ENCODE data around the gene COL28A1.

COL28A1 gene

DNA sequence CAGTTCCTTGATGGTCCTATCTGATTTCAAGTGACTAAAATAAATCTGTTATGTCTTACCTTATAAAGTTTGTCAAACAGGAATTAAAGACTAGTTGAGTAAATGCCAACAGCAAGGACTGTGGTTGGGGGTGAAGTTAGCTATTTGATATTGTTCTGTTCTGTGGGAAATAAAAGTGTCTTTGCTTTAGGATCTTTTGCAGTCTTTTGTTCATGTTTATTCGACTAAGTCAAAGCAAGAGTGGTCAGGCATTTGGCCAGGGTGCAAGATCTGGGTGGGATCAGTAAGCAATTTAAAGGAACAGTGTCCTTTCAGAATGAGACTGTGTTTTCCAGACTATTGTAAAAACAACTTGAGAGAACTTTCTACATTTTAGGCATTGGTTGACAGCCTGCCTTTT is at the start of gene COL28A1:
TSS of gene COL28A1 (minus strand) at position 183 of the 400 bp plus-strand sequence. CDS start 2,998 bp downstream, outside the sequence.
- DNase-seq (ENCODE audit: low spot score), result no peak

DNA sequence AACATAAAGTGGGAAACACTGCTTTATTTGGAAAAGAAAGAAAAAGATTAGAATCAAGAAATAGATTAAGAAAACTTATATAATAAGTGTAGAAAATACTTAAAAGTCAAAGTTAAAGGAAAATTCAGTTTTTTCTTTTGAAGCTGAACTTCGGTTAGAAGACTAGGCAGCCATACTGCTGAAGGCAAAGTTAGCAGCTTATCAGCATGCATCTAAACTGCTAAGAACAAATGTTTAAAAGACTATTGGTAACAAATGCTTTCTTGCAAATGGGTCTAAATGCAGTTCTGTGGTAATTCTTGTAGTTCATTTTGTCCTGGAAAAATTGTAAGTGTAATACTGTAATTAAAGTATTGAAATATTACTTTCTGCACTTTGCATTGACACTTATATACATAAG is 49.0 kb upstream of the COL28A1 start:
- no peak for DNase-seq (ENCODE audit: low spot score)

DNA sequence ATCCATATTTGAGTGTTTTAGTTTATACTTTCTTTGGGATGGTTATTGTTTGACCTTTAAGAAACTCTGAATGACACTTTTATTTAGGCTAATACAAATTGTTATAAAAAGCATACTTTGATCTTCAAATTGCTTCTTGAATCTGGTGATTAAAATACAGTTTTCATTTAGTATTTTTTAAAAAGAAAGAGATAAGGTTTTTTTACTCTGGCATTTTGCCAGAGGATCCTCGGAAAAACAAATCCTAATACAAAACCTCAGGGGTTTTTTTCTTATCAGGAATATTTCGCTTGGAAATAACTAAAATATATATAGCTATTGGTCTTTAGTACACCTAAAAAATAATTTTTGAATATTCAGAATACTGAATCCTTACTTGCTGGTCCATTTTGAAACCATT is 48.1 kb upstream of the COL28A1 start:
- no peak for DNase-seq (ENCODE audit: low spot score)

DNA sequence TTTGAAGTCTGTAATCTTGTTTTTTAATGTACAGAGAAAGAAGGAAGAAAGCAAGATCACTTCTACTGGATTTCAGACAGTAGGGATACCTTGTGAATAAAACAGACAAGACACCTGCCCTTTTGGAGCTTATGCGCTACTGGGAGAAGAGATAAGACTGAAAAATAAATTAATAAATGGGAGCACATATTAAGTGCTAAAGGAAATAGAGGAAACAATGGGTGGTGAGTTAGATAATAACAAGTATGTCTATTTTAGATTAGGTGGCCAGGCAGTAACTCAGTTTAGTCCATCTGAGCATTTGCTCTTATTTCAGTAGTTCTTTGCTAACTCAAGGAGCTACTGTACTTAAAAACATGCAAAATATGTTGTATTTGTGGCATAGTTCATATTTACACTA is 46.9 kb upstream of the COL28A1 start:
- DNase-seq (ENCODE audit: low spot score), result no peak

DNA sequence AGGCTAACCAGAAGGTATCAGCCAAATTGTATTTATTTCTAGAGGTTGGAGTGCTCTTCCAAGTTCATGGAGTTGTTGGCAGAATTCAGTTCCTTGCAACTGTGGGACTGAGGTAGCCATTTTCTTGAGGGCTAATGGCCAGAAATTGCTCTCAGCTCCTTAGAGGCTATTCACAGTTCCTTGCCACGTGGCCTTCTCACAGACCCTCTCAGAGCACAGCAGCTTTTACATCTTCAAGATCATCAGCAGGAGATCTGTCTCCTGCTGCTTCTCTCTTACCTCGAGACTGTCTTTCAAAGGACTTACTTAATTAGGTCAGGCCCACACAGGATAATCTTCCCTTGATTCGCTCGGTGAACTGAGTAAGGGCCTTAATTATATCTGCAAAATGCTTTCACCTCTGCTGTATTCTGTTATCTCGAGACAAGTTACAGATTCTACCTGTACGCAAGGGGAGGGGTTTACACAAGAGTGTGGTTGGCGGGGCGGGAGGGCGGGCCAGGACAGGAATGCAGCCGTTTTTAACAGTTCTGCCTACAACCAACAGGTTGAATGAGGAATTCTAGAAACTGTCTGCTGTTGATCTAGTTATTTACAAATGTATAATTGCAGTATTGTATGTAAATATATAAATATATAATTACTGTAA is 46.0 kb upstream of the COL28A1 start:
- no peak for DNase-seq (ENCODE audit: low spot score)

DNA sequence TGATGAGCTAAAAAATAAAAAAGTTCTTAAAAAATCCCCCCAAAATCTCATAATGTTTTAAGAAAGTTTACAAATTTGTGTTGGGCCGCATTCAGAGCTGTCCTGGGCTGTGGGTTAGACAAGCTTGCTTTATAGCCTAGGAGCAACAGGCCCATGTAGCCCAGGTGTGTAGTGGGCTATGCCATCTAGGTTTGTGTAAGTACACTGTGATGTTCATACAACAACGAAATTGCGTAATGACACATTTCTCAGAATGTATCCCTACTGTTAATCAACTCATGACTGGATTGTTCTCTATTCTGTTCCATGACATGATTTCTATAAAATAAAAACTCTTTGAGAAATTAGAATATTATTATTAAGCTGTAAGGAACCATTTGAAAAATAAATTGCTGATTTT is 44.0 kb upstream of the COL28A1 start:
- DNase-seq (ENCODE audit: low spot score), result no peak

DNA sequence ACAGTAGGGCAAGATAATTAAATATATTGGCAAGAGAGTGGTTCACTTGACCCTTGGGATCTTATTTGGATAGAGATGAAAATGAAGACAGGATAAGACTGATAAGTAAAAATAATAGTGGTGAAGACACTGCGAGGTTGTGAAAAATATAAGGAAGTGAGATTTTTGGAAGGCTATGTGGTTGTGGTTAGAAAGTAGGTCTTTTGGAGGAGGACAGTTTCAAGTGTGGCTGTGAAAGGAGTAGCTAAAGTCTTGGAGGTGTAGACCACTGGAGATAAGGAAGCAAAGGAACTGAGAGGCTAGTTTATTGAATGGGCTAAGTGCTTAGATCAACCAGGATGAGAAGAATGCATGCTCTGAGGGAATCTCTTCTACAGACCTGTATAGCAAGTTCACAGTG is 42.2 kb upstream of the COL28A1 start:
- no peak for DNase-seq (ENCODE audit: low spot score)

DNA sequence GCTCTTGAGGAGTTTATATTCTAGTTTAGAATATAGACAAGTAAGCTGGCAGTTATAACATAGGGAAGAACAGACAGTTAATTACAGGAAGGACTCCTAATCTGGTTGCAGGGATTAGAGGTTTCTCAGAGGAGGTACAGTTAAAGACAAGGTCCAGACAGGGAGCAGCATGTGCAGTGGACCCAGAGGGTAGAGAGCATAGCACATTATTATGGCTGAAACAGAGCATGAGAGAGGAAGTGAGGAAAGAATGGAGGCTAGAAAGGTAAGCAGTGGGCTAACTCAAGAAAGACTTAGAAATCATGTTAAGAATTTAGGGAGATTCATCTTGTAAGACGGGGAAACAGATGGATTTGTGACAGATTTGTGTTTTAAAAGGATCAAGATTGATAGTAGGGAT is 40.7 kb upstream of the COL28A1 start:
- no peak for DNase-seq (ENCODE audit: low spot score)

DNA sequence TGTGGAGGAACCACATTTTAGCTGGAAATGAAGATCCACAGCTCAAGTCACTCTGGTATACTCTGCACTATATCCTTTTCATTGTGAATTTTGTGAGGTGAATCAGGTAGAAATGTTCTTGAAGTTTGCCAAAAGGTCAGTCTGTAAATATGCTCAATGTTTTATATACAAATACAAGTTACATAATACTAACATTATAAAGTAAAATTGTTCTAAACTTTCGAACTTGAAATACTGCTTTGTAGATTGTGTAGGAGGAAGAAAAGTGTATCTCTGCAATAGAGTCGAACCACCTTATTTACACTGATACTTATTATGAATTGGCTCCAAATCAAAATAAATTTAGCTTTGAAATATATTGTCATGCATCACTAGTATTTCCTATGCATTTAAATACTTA is 38.0 kb upstream of the COL28A1 start:
- no peak for DNase-seq (ENCODE audit: low spot score)

DNA sequence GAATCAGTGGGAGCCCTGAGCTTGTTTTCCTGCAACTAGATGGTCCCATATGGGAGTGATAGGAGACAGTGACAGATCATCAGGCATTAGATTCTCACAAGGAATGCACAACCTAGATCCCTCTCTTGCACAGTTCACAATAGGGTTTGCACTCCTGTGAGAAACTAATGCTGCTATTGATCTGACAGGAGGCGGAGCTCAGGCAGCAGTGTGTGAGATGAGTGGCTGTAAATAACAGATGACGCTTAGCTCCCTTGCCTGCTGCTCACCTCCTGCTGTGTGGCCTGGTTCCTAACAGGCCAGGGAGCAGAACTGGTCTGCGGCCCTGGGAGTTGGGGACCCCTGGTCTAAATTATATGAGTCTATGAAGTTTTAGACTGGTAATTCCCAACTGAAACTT is 34.9 kb upstream of the COL28A1 start:
- DNase-seq (ENCODE audit: low spot score), result no peak

DNA sequence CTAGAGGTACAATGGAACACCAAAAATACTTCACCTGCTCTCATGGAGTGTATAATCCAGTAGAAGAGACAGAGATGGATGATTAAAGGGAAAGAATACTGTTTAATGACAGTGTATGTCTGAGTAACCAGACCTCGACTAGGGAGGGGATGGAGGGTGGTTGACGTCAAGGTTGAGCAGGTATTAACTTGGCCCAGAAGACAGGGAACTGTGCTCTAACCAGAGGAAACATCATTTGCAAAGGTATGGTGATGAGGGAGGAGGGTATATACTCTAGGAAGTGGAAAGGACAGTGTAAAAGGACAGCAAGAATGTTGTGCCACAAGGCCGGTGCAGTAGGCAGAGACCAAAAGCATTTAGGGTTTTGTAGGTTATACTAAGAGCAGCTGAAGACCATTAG is 33.9 kb upstream of the COL28A1 start:
- no peak for DNase-seq (ENCODE audit: low spot score)

DNA sequence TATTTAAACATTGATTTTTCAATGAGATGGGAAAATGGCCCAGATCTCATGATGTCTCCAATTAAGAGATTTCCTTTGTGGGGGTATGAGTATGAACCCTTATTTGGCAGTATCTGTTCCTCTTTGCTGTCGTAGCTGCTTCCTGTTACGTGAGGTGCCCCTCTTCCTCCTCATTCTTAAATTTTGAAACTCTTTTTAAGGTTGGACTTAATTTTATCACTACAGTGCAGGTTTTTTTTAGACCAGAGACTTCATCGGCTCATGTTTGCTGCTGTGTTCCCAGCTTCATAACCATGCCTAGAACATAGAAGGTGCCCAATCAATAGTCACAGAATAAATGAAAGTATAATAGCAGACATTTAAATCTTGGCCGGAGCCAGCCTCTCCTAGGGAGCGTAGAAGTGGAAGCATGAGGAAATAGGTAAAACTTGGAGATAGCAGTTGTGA is 33.4 kb upstream of the COL28A1 start:
- DNase-seq (ENCODE audit: low spot score), result no peak

DNA sequence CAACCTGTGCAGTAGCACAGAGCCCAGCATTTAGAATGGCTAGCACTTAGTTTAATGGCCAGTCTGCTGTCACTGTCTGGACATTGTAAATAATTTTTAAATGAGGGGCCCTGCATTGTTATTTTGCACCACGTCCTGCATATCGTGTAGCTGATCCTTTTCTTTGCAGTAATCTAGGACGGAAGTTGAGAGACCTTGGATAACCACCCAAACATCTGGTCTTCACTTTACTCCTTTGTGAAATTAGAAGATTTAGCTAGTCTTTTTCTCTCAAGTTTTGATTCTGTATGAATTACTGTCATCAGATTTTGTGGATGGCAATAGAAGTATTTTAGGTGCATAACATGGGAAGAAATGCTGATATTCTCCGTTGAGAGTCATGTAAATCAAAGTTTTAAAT is 32.9 kb upstream of the COL28A1 start:
- no peak for DNase-seq (ENCODE audit: low spot score)

DNA sequence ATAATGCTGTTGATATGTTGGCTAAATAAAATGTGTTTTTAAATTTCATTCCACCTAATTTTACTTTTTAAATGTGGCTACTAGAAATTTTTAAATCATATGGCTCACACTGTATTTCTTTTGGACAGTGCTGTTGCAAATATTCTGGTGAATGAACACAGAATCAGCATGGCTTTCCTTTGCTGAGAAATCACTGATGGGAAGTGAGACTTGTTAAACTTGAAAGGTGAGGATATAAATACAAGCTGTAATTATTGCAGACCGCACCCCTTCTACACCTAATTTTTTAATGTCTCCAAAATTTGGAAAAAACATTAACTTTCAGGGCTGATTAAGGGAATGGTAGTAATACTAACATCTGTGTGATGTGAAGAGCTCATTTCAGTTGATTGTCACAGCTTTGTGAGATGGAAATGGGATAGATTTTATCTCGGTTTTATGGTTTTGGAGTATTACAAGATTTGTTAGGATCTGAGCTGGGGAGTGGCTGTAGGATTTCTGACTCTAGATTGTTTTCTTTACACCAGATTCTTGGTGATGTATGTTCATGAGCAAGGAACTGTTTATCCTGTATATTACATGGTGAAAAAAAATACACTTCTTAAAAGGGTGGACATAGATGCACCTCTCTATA is 32.3 kb upstream of the COL28A1 start:
- no peak for DNase-seq (ENCODE audit: low spot score)

DNA sequence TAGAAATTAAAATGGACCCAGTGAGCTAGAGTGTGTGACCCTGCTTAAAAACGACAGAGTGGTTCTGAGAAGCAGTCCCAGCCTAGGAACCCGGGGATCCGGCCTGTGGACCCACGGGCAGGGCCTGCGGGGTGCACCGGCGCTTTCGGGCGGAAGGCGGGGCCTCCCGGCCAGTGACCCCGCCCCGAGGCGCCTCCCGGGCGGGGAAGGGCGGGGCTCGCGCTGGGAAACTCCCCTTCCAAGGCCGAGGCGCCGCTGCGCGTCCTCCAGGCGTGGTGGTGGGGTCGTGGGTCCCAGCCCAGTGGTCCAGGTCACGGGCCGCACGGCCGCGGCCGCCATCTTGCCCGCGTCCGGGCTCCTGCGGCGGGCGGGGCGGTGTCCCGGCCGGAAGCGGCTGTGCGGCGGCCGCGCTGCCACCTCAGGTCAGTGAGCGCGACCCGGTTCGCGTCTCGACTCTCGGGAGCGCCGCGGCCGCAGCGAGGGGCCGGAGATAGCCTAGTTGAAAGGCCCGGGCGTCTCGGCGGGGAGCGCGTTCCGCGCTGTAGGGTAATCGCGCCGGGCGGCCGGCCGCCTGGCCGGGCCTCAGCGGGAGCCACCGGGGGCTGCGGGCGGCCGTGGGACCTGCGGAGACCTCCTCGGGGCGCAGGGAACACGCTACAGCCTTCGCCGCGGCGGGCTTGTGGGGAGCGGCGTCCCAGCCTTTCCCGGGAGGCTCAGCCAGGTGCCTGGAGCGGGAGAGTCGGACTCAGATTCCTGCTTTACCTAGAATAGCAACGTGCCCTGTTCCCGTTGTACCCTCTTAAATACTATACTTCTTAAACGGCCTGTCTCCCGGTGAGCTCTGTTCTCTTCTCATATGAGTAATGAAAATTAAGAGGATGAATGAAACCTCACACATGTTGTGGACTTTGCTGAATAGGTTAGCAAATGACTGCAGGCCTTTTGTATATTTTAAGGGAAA is 31.3 kb upstream of the COL28A1 start, which contains the start of gene MIOS:
TSS of gene MIOS (plus strand) at position 234 of the 961 bp plus-strand sequence. CDS start 5,592 bp downstream, outside the sequence.
- peak; percentile 85 for DNase-seq (ENCODE audit: low spot score)

DNA sequence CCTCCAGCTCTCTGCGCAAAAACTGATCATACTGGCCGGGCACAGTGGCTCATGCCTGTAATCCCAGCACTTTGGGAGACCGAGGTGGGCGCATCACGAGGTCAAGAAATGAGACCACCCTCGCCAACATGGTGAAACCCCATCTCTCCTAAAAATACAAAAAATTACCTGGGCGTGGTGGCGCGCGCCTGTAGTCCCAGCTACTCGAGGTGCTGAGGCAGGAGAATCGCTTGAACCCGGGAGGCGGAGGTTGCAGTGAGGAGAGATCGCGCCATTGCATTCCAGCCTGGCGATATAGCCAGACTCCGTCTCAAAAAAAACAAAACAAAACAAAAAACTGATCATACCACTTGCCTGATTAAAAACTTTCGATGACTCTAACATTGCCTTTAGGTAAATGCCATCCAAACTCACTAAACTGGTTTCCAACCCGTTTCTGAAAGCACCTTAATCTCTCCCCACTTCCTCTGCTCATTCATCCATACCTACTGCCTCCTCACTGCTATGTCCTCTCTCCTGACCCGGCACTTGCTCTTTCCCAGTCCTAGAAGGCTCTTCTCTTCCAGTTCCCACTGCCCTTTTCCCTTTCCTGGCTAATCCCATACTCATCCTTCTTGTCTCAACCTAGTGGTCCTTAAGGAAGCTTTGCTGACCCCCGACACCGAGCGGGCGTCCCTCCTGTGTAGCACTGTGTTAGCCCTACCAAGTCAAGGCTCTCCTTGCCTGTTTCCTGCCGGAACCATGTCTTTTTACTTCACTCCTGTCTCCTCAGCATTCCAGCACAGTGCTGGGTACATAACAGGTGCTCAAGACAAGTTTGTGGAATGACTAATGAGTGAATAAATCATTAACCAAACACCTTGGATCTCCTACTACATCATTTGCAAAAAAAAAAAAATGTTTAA is 30.3 kb upstream of the COL28A1 start:
- DNase-seq (ENCODE audit: low spot score), result no peak

DNA sequence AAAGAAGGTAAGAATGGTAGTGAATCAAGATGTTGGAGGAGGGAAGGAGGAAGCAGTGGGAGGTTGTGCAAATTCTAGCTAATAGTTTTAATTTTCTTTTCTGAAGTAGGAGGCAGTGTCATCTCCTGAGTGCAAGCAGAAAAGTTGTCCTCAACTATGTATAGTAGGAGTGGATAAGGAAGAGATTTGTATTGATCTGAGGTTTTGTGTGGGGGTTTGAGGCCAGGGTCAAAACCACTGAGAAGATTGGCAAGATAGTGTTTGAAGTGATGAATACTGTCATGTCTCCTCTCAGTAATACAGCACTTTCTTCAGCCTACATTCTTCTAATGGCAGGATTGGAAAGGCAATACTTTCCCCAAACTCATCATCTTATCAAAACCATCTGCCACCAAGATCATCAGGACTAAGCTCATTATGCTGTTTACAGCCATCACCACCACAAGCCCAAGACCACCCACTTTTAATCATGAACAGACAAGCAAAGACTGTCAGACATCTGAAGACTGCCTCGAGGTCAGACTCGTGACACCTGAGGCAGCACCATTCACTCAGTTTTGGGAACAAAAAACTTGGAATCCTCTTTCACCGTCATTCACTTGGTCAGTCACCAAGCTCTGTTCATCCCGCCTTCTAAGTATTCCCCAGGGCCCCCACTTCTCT is 29.5 kb upstream of the COL28A1 start:
- no peak for DNase-seq (ENCODE audit: low spot score)

DNA sequence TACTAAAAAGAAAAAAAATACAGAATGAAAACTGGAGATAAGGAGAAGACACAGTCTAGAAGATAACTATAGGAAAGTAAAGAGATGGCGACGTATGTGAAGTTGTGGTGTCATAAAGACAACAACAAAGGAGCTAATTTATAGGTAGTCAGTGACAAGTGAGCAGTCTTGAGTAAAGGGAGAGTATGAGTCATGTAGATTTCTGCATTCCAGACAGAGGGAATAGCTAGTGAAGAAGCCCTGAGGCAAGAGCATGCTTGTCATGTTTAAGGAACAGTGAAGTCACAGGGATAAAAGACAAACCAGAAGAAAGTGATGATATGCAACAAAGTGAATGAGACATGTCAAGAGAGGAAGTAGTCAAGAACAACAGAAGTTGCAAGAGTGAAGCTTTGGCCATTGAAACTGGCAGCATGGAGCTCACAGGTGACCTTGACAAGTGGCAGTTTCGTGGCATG is 28.7 kb upstream of the COL28A1 start:
- DNase-seq (ENCODE audit: low spot score), result no peak

DNA sequence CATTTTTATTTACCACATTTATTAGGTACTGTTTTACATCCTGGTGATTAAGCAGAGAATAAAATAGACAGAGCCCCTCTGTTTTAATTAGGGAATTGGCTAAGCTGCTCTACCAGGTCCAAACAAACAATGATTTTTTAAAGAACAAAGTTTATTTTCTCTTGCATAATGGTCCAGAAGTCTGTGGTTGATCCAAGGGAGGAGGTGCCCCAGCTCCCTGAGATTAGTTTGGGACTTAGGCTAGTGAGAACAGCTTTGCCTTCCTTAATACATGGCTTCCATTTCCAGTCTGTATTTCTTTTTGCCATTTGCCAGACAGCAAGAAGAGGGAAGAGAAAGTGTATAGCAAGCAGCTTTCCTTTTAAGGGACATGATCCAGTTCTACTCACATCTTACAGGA is 28.1 kb upstream of the COL28A1 start:
- DNase-seq (ENCODE audit: low spot score), result no peak

DNA sequence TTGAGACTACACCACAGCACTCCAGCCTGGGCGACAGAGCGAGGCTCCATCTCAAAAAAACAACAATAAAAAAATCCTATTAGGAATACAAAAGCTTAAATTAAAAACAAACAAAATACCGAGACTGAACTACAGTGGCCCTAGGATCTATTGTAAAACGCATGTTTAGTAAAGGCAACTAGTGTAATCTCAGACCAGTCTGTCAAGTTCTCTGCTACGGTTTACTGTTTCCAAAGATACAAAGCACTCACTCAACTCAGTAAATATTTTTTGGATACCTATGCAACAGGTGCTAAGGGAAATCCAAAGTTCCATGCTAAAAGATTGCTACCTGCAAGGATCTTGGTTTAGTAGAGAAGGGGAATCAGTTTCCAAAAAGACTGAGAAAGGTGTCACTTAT is 27.6 kb upstream of the COL28A1 start:
- DNase-seq (ENCODE audit: low spot score), result no peak

DNA sequence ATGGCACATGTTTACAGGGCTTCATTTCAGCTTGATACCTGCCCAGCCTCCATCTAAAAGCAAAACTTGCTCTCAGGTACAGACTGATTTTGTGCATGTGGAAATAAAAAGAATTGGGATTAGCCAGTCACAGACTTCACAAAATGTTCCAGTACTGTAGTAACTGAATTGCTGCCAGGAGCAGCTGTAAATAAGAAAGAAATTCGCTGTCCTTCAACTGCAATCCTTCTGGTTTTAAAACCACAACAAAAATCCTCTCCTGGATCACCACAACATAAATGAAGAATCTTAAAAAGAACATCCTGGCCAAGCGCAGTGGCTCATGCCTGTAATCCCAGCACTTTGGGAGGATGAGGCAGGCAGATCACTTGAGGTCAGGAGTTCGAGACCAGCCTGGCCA is 27.1 kb upstream of the COL28A1 start:
- no peak for DNase-seq (ENCODE audit: low spot score)
